Endothelial cell of umbilical vein (primary cell): ENCODE data around the gene TPO. TPM values are rescaled to one million over a fixed set of nuclear protein-coding genes. Genes with fewer than 3 reads are reported as not detected.

Experiments
- BruUV-seq: library from RNA; stranded (reverse); fragments of 400-500 nt; replicated peaks from 2 replicates; lab custom pipeline; 2021; lab: Mats Ljungman, UMichigan
- CTCF ChIA-PET: fragments of 300-600, 350-600 bp; sonication (Branson Sonifier 250); formaldehyde crosslinking; loops from one replicate; lab custom pipeline; 2021; ENCODE audit warnings: antibody characterized with exemption, inconsistent platforms; lab: Charles Lee
- POLR2A ChIA-PET: fragments of 300-600, 350-600 bp; sonication (Branson Sonifier 250); formaldehyde crosslinking; loops from one replicate; lab custom pipeline; 2021; ENCODE audit warnings: antibody characterized with exemption, inconsistent platforms; lab: Charles Lee
- DNase-seq: peaks from one replicate; pipeline ENCODE4 v3.0.0-alpha.2; 2011; ENCODE audit warnings: low read depth, low spot score
- FAIRE-seq: peaks from 2 replicates; lab custom pipeline; 2011; peaks lifted over from hg19 to GRCh38; lab: Jason Lieb, UNC
- H2AFZ ChIP-seq: 2 replicates; pipeline ENCODE4 v1.6.0; 2012; ENCODE audit warnings: low read depth, low read length, control low read depth, inconsistent platforms
- H3K27ac ChIP-seq: 2 replicates; pipeline ENCODE4 v1.5.1; 2011; ENCODE audit warnings: low read depth, mild to moderate bottlenecking, control low read depth, low read length, moderate library complexity; ENCODE audit not compliant: insufficient read depth
- H3K27me3 ChIP-seq, 2 experiments: 2 replicates each; pipeline versions ENCODE4 v1.6.0 to v1.6.1; 2011; ENCODE audit warnings: low read length in 2 of 2, mixed read lengths in 1 of 2; ENCODE audit not compliant: control insufficient read depth in 2 of 2, insufficient read depth in 2 of 2
- H3K36me3 ChIP-seq, 2 experiments: 2 replicates in 1 of 2; 3 replicates in 1 of 2; pipeline ENCODE4 v1.5.1; 2011; ENCODE audit warnings: low read length in 2 of 2, mild to moderate bottlenecking in 1 of 2, moderate library complexity in 1 of 2; ENCODE audit not compliant: control insufficient read depth in 2 of 2, insufficient read depth in 2 of 2; ENCODE audit errors: extremely low read depth in 1 of 2
- H3K4me1 ChIP-seq: 3 replicates; pipeline ENCODE4 v1.5.1; 2011; ENCODE audit warnings: mild to moderate bottlenecking, low read length; ENCODE audit not compliant: control insufficient read depth, insufficient read depth; ENCODE audit errors: extremely low read depth
- H3K4me2 ChIP-seq: 2 replicates; pipeline ENCODE4 v1.6.1; 2011; ENCODE audit warnings: low read length, control low read depth, mixed read lengths; ENCODE audit not compliant: insufficient read depth
- H3K4me3 ChIP-seq, 3 experiments: fragments of 200-600 bp in 1 of 3; sonication (generic), shearing (Covaris generic) in 1 of 3; replicated peaks in 1 of 3; 2 replicates each; pipeline ENCODE4 v1.5.1; 2011 to 2016; ENCODE audit warnings: control low read depth in 3 of 3, low read length in 3 of 3, mild to moderate bottlenecking in 2 of 3, inconsistent platforms in 1 of 3, low read depth in 1 of 3, moderate library complexity in 1 of 3; ENCODE audit not compliant: insufficient read depth in 1 of 3
- H3K79me2 ChIP-seq: 2 replicates; pipeline ENCODE4 v1.6.0; 2012; ENCODE audit warnings: low read length, inconsistent platforms; ENCODE audit not compliant: control insufficient read depth, insufficient read depth
- H3K9ac ChIP-seq: replicated peaks from 2 replicates; pipeline ENCODE3; 2011; ENCODE audit warnings: low read length, control low read depth; ENCODE audit not compliant: insufficient read depth; ENCODE audit errors: extremely low read depth
- H3K9me1 ChIP-seq: replicated peaks from 3 replicates; pipeline ENCODE4 v1.6.0; 2011; ENCODE audit warnings: mild to moderate bottlenecking, low read length; ENCODE audit not compliant: control insufficient read depth, insufficient read depth; ENCODE audit errors: extremely low read depth
- H3K9me3 ChIP-seq: replicated peaks from 2 replicates; pipeline ENCODE4 v1.5.1; 2012; ENCODE audit warnings: low read length, inconsistent platforms; ENCODE audit not compliant: control insufficient read depth, insufficient read depth
- H4K20me1 ChIP-seq: replicated peaks from 2 replicates; pipeline ENCODE3; 2011; ENCODE audit warnings: mild to moderate bottlenecking, low read length; ENCODE audit not compliant: control insufficient read depth, insufficient read depth; ENCODE audit errors: extremely low read depth
- CTCF ChIP-seq, 2 donors: IDR thresholded peaks; 1 replicate in 1 of 2; 2 replicates in 1 of 2; pipeline ENCODE4 v1.5.1; 2011; ENCODE audit warnings: low read length in 2 of 2, mild to moderate bottlenecking in 2 of 2, moderate library complexity in 2 of 2, control low read depth in 1 of 2, inconsistent platforms in 1 of 2, low read depth in 1 of 2; ENCODE audit not compliant: insufficient read depth in 1 of 2; ENCODE audit errors: extremely low read depth in 1 of 2
- EZH2 ChIP-seq: IDR thresholded peaks from 2 replicates; pipeline ENCODE4 v1.6.1; 2012; ENCODE audit warnings: borderline replicate concordance, low read depth, mild to moderate bottlenecking, moderate library complexity, low read length, inconsistent platforms; ENCODE audit not compliant: severe bottlenecking
- FOS ChIP-seq: IDR thresholded peaks from 2 replicates; pipeline ENCODE4 v1.6.1; 2011; ENCODE audit warnings: mild to moderate bottlenecking, low read length, moderate library complexity, borderline replicate concordance; ENCODE audit not compliant: insufficient read depth
- GATA2 ChIP-seq: IDR thresholded peaks from 2 replicates; pipeline ENCODE4 v1.7.0; 2011; ENCODE audit warnings: low read depth, mild to moderate bottlenecking, moderate library complexity, mixed read lengths, low read length; ENCODE audit not compliant: insufficient read length, insufficient read depth
- JUN ChIP-seq: IDR thresholded peaks from 2 replicates; pipeline ENCODE4 v1.6.1; 2011; ENCODE audit warnings: borderline replicate concordance, low read depth; ENCODE audit not compliant: insufficient read length, insufficient read depth
- MYC ChIP-seq: IDR thresholded peaks from one replicate; pipeline ENCODE4 v1.6.1; 2011; ENCODE audit warnings: mild to moderate bottlenecking, low read depth, low read length
- POLR2A ChIP-seq: IDR thresholded peaks from 2 replicates; pipeline ENCODE4 v1.6.1; 2012; ENCODE audit warnings: low read depth, mild to moderate bottlenecking, control low read depth, low read length
- POLR2AphosphoS5 ChIP-seq: IDR thresholded peaks from 2 replicates; pipeline ENCODE4 v1.6.1; 2012; ENCODE audit warnings: low read depth, mild to moderate bottlenecking, control low read depth, low read length, moderate library complexity; ENCODE audit not compliant: insufficient read depth
- dilution Hi-C: fragments of 300-500 bp; cut with MboI; formaldehyde crosslinking; loops from one replicate; pipeline ENCODE4 v1.15.0; 2019; ENCODE audit warnings: low sequenced_read_pairs; ENCODE audit not compliant: extremely low pct_ligation_motif_present
- intact Hi-C: fragments of 100-400 bp; cut with micrococcal nuclease; formaldehyde crosslinking; loops from one replicate; pipeline ENCODE4 v1.10.0; 2022
- polyA plus RNA-seq, 4 experiments: library from polyadenylated mRNA; depleted of rRNA in 3 of 4; stranded (reverse) in 3 of 4; unstranded in 1 of 4; fragments of >200 nt; gene quantifications; 2 replicates each; pipeline versions ENCODE4 v1.2.1 to v1.2.3, GENCODE V29; 2011 to 2012; ENCODE audit warnings: missing spikeins in 1 of 4
- total RNA-seq: library from RNA; stranded (reverse); gene quantifications from 2 replicates; pipeline ENCODE4 v1.2.3, GENCODE V29; 2021

Gene TPO
- total and polyA plus RNA-seq, 2 donors (not counting 3 experiments of a cell fraction or from before 2014, with no cell fraction given) = not detected

GRCh38 chr2:1515073-1515430, 101.8 kb downstream of the TPO start:
- intact Hi-C loops (no loop called here), dilution Hi-C loops (no loop called here)
- no peaks in the 10 kb centered on the region for H4K20me1 ChIP-seq
- no TSS peak for BruUV-seq
- no peaks in the 10 kb centered on the region for H3K36me3 ChIP-seq
- POLR2A ChIA-PET = no interaction called here
- no peak for TF ChIP-seq JUN
- TF ChIP-seq EZH2 = no peak
- H3K9ac ChIP-seq = no peak overlapping the region
- no peak for DNase-seq
- H3K4me1 ChIP-seq = no peaks in the 10 kb centered on the region
- CTCF ChIA-PET = no interaction called here
- no peak overlapping the region for H2AFZ ChIP-seq
- no peaks in the 10 kb centered on the region for H3K27me3 ChIP-seq
- no peaks in the 10 kb centered on the region for H3K79me2 ChIP-seq
- no peak for FAIRE-seq
- H3K9me3 ChIP-seq = no peaks in the 10 kb centered on the region
- no peak overlapping the region for H3K27ac ChIP-seq
- H3K4me3 ChIP-seq = no peak overlapping the region
- H3K4me2 ChIP-seq = no peak overlapping the region
- H3K9me1 ChIP-seq = no peaks in the 10 kb centered on the region

- H3K4me3 ChIP-seq = no peak overlapping the region
- ChIA-PET POLR2A (no interaction called here), CTCF (interaction anchor here (1.0 kb wide), 1 partner anchor 35 kb away, joined by 4 read pairs; no protein-coding TSS in a partner anchor)
- H3K79me2 ChIP-seq = no peaks in the 10 kb centered on the region
- no peak overlapping the region for H3K4me2 ChIP-seq
- no peak overlapping the region for H3K9ac ChIP-seq
- H3K27me3 ChIP-seq = no peaks in the 10 kb centered on the region
- no peak overlapping the region for H3K27ac ChIP-seq
- intact Hi-C loops (no loop called here), dilution Hi-C loops (no loop called here)
- H3K9me1 ChIP-seq = no peaks in the 10 kb centered on the region
- H3K4me1 ChIP-seq = no peaks in the 10 kb centered on the region
- BruUV-seq = no TSS peak
- TF ChIP-seq POLR2A (no peak), POLR2AphosphoS5 (no peak), GATA2 (no peak), FOS (no peak), MYC (no peak), EZH2 (no peak), JUN (no peak), CTCF (IDR thresholded peaks at IDR 0.05; ENCODE audit: extremely low read depth in 1 of 2, insufficient read depth in 1 of 2, low read depth in 1 of 2, low read length in 2 of 2) (no peak)
- H3K36me3 ChIP-seq = no peaks in the 10 kb centered on the region
- no peaks in the 10 kb centered on the region for H4K20me1 ChIP-seq
- no peak overlapping the region for H2AFZ ChIP-seq
- FAIRE-seq = no peak
- DNase-seq = no peak
- H3K9me3 ChIP-seq = no peaks in the 10 kb centered on the region
These were observed 102.9 kb downstream of the TPO start for GRCh38 chr2:1515986-1516797.
